Caco-2 (cell line): Measurements from ENCODE around the gene ELMO1. TPM values are rescaled to one million over a fixed set of nuclear protein-coding genes. Genes with fewer than 3 reads are reported as not detected.

Experiments used
- BruUV-seq: library from RNA; stranded (reverse); fragments of 400-500 nt; replicated peaks from 2 replicates; lab custom pipeline; 2021; lab: Mats Ljungman, UMichigan
- CTCF ChIA-PET: fragments of 300-600 bp; sonication (Branson Sonifier 250); formaldehyde crosslinking; loops from one replicate; lab custom pipeline; 2022; ENCODE audit warnings: antibody characterized with exemption; lab: Charles Lee
- POLR2A ChIA-PET: fragments of 300-600 bp; sonication (Branson Sonifier 250); formaldehyde crosslinking; loops from one replicate; lab custom pipeline; 2022; ENCODE audit warnings: antibody characterized with exemption; lab: Charles Lee
- DNase-seq, 2 experiments: peaks; one replicate each; pipeline versions ENCODE4 v3.0.0 to v3.0.0-alpha.2; 2020 to 2022
- H3K27me3 ChIP-seq: replicated peaks from 2 replicates; pipeline ENCODE4 v1.6.0; 2011; ENCODE audit warnings: low read length; ENCODE audit not compliant: control insufficient read depth, insufficient read depth
- H3K36me3 ChIP-seq: 2 replicates; pipeline ENCODE4 v1.5.1; 2011; ENCODE audit warnings: low read length; ENCODE audit not compliant: control insufficient read depth, insufficient read depth
- H3K4me1 ChIP-seq: fragments of 250-450 bp; sonication (Bioruptor Pico); 2 replicates; pipeline ENCODE4 v1.5.1; 2020; ENCODE audit warnings: mild to moderate bottlenecking
- H3K4me3 ChIP-seq: 2 replicates; pipeline ENCODE4 v1.5.1; 2011; ENCODE audit warnings: low read depth, mild to moderate bottlenecking, control low read depth, low read length
- H3K9me3 ChIP-seq: fragments of 250-450 bp; sonication (Bioruptor Pico); 2 replicates; pipeline ENCODE4 v1.5.1; 2020; ENCODE audit warnings: mild to moderate bottlenecking, moderate library complexity
- H3K27ac Mint-ChIP-seq: one replicate; pipeline ENCODE4 v1.8.0; 2022; ENCODE audit warnings: mixed read lengths; ENCODE audit not compliant: unreplicated experiment
- H3K27me3 Mint-ChIP-seq: one replicate; pipeline ENCODE4 v1.8.0; 2022; ENCODE audit warnings: mixed read lengths; ENCODE audit not compliant: insufficient read depth, unreplicated experiment
- H3K36me3 Mint-ChIP-seq: one replicate; pipeline ENCODE4 v1.8.0; 2022; ENCODE audit warnings: mild to moderate bottlenecking, mixed read lengths; ENCODE audit not compliant: insufficient read depth, unreplicated experiment
- H3K4me1 Mint-ChIP-seq: one replicate; pipeline ENCODE4 v1.8.0; 2022; ENCODE audit warnings: low read depth, mixed read lengths; ENCODE audit not compliant: unreplicated experiment
- H3K4me3 Mint-ChIP-seq: one replicate; pipeline ENCODE4 v1.8.0; 2022; ENCODE audit warnings: mild to moderate bottlenecking, moderate library complexity, mixed read lengths; ENCODE audit not compliant: unreplicated experiment
- H3K9me3 Mint-ChIP-seq: one replicate; pipeline ENCODE4 v1.8.0; 2022; ENCODE audit warnings: mixed read lengths; ENCODE audit not compliant: unreplicated experiment
- intact Hi-C: fragments of 100-400 bp; cut with micrococcal nuclease; formaldehyde crosslinking; loops from one replicate; pipeline ENCODE4 v1.10.0; 2022; ENCODE audit not compliant: unreplicated experiment
- total RNA-seq: library from RNA; stranded (reverse); gene quantifications from 2 replicates; pipeline ENCODE4 v1.2.3, GENCODE V29; 2022
- TF ChIP-seq, protein P1 (sequence below), 2 experiments: fragments of 200-600 bp in 1 of 2; IDR thresholded peaks; 1 replicate in 1 of 2; 2 replicates in 1 of 2; pipeline versions ENCODE4 v1.5.1 to v1.8.0; 2011 to 2022; ENCODE audit warnings: antibody characterized with exemption in 1 of 2, control low read depth in 1 of 2, inconsistent platforms in 1 of 2, low read depth in 1 of 2, low read length in 1 of 2, mild to moderate bottlenecking in 1 of 2, moderate library complexity in 1 of 2; ENCODE audit not compliant: insufficient read depth in 1 of 2, severe bottlenecking in 1 of 2, unreplicated experiment in 1 of 2

Gene ELMO1
- total RNA-seq, 1 experiment from 2014 or later = 0.14 TPM

DNA sequence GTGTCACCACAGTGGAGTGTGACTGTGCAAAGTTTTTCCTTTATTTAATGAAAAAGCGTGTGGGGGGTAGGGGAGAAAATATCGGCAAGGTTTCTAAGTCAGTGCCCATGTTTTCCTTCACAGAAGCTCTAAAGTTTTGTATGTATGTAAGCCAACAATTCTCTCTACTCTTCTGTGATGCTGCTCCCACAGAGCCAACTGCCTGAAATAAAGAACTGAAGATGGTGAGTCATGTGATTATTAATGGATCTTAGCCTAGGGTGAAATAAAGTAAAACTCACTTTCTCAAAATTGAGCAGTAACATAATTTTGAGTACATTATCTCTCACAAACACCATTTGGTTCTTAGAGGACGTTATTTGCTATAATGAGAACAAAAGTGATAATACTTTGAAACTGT is 143.7 kb downstream of the ELMO1 start:
- Mint-ChIP-seq H3K27me3 (peaks cover 23% of the 10 kb centered on the region), H3K9me3 (no peaks in the 10 kb centered on the region), H3K27ac (no peak overlapping the region), H3K36me3 (no peaks in the 10 kb centered on the region), H3K4me1 (no peaks in the 10 kb centered on the region), H3K4me3 (no peak overlapping the region)
- Histone ChIP-seq H3K27me3 (no peaks in the 10 kb centered on the region), H3K4me3 (no peak overlapping the region), H3K36me3 (no peaks in the 10 kb centered on the region; the same call in 1 of the 2 replicates), H3K9me3 (no peaks in the 10 kb centered on the region), H3K4me1 (no peaks in the 10 kb centered on the region)
- no peak for DNase-seq
- ChIA-PET POLR2A (no interaction called here), CTCF (no interaction called here)
- intact Hi-C loops = no loop called here
- no TSS peak for BruUV-seq
- TF ChIP-seq, protein P1, sequence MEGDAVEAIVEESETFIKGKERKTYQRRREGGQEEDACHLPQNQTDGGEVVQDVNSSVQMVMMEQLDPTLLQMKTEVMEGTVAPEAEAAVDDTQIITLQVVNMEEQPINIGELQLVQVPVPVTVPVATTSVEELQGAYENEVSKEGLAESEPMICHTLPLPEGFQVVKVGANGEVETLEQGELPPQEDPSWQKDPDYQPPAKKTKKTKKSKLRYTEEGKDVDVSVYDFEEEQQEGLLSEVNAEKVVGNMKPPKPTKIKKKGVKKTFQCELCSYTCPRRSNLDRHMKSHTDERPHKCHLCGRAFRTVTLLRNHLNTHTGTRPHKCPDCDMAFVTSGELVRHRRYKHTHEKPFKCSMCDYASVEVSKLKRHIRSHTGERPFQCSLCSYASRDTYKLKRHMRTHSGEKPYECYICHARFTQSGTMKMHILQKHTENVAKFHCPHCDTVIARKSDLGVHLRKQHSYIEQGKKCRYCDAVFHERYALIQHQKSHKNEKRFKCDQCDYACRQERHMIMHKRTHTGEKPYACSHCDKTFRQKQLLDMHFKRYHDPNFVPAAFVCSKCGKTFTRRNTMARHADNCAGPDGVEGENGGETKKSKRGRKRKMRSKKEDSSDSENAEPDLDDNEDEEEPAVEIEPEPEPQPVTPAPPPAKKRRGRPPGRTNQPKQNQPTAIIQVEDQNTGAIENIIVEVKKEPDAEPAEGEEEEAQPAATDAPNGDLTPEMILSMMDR (IDR thresholded peaks at IDR 0.05; ENCODE audit: insufficient read depth in 1 of 2, low read depth in 1 of 2, low read length in 1 of 2, severe bottlenecking in 1 of 2, unreplicated experiment in 1 of 2) = no peak

DNA sequence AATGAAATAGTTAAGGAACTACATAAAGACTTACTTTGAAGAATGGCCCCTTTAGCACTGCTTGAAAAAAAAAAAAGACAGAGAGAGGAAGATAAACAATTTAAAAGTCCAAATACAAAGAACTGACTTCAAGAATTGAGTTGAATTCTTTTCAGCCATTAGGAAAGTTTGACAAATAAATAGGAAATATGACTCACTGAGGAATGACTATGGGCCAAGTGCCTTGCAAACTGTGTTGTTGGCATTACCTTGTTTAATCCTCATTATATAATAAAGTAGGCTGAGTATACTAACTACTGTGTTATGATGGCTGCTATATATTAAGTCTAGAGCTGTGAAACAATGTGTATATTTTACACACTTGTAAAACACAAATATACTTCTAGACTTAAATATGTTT is 151.1 kb downstream of the ELMO1 start:
- Mint-ChIP-seq H3K9me3 (no peaks in the 10 kb centered on the region), H3K4me1 (no peaks in the 10 kb centered on the region), H3K4me3 (no peak overlapping the region), H3K36me3 (no peaks in the 10 kb centered on the region), H3K27me3 (peaks cover 10% of the 10 kb centered on the region), H3K27ac (no peak overlapping the region)
- TF ChIP-seq, protein P1 (IDR thresholded peaks at IDR 0.05; ENCODE audit: insufficient read depth in 1 of 2, low read depth in 1 of 2, low read length in 1 of 2, severe bottlenecking in 1 of 2, unreplicated experiment in 1 of 2) = no peak
- no peak overlapping the region for H3K4me3 ChIP-seq
- no peaks in the 10 kb centered on the region for H3K4me1 ChIP-seq
- intact Hi-C loops = no loop called here
- CTCF ChIA-PET = no interaction called here
- H3K9me3 ChIP-seq = no peaks in the 10 kb centered on the region
- H3K36me3 ChIP-seq = no peaks in the 10 kb centered on the region; the same call in 1 of the 2 replicates
- POLR2A ChIA-PET = no interaction called here
- DNase-seq = no peak
- H3K27me3 ChIP-seq = no peaks in the 10 kb centered on the region
- BruUV-seq = no TSS peak

- no peak for DNase-seq
- TF ChIP-seq, protein P1 (IDR thresholded peaks at IDR 0.05; ENCODE audit: insufficient read depth in 1 of 2, low read depth in 1 of 2, low read length in 1 of 2, severe bottlenecking in 1 of 2, unreplicated experiment in 1 of 2) = no peak
- intact Hi-C loops = no loop called here
- no peak overlapping the region for H3K27ac Mint-ChIP-seq
- Histone ChIP-seq H3K9me3 (no peaks in the 10 kb centered on the region), H3K27me3 (no peaks in the 10 kb centered on the region), H3K4me1 (no peaks in the 10 kb centered on the region), H3K4me3 (no peak overlapping the region), H3K36me3 (no peaks in the 10 kb centered on the region)
- no peaks in the 10 kb centered on the region for H3K4me1 Mint-ChIP-seq
- CTCF ChIA-PET = no interaction called here
- peaks cover 7% of the 10 kb centered on the region for H3K9me3 Mint-ChIP-seq
- POLR2A ChIA-PET = no interaction called here
- peaks cover 4% of the 10 kb centered on the region for H3K27me3 Mint-ChIP-seq
- no TSS peak for BruUV-seq
- H3K36me3 Mint-ChIP-seq = no peaks in the 10 kb centered on the region
- no peak overlapping the region for H3K4me3 Mint-ChIP-seq
These were observed 153.3 kb downstream of the ELMO1 start for GRCh38 chr7:37295401-37295800.
